GM12878 (cell line): ENCODE data around the gene PRKCE. TPM values are rescaled to one million over a fixed set of nuclear protein-coding genes. Genes with fewer than 3 reads are reported as not detected.

Experiments
- ASH2L ChIP-seq: fragments of 300-600, 200-600 bp; sonication (generic); IDR thresholded peaks from 2 replicates; pipeline ENCODE4 v1.6.1; 2017; ENCODE audit warnings: low read depth, mild to moderate bottlenecking, borderline replicate concordance
- ATF7 ChIP-seq: fragments of 450-650 bp; IDR thresholded peaks from 2 replicates; pipeline ENCODE4 v1.6.1; 2016; ENCODE audit warnings: low read depth, mild to moderate bottlenecking
- BCL11A ChIP-seq: IDR thresholded peaks from 2 replicates; pipeline ENCODE4 v1.6.1; 2011; ENCODE audit warnings: low read depth, low read length
- BHLHE40 ChIP-seq, 2 experiments: fragments of 450-650 bp in 1 of 2; IDR thresholded peaks; 2 replicates each; pipeline ENCODE4 v1.6.1; 2011 to 2017; ENCODE audit warnings: low read depth in 2 of 2, borderline replicate concordance in 1 of 2, improper control_type of control experiment in 1 of 2, low read length in 1 of 2, mild to moderate bottlenecking in 1 of 2
- BRCA1 ChIP-seq: IDR thresholded peaks from 2 replicates; pipeline ENCODE4 v1.6.1; 2011; ENCODE audit warnings: low read depth, low read length, improper control_type of control experiment
- CHD1 ChIP-seq: IDR thresholded peaks from 2 replicates; pipeline ENCODE4 v1.6.1; 2012; ENCODE audit warnings: low read depth, low read length, improper control_type of control experiment
- GATAD2B ChIP-seq: fragments of 450-650 bp; conservative IDR thresholded peaks from 2 replicates; pipeline ENCODE4 v1.6.1; 2017; ENCODE audit warnings: low read depth, mild to moderate bottlenecking, moderate library complexity
- HDAC2 ChIP-seq: fragments of 200-600 bp; sonication (generic); IDR thresholded peaks from 2 replicates; pipeline ENCODE4 v1.6.1; 2017
- HDGF ChIP-seq: fragments of 450-650 bp; IDR thresholded peaks from 2 replicates; pipeline ENCODE4 v1.6.1; 2016; ENCODE audit warnings: antibody characterized with exemption
- IKZF1 ChIP-seq: fragments of 450-650 bp; conservative IDR thresholded peaks from 2 replicates; pipeline ENCODE4 v1.6.1; 2017; ENCODE audit warnings: antibody characterized with exemption, mild to moderate bottlenecking
- JUNB ChIP-seq: IDR thresholded peaks from 2 replicates; pipeline ENCODE4 v1.6.1; 2016; ENCODE audit warnings: antibody characterized with exemption, mild to moderate bottlenecking
- MTA3 ChIP-seq: IDR thresholded peaks from 2 replicates; pipeline ENCODE4 v1.6.1; 2012; ENCODE audit warnings: low read length, inconsistent platforms, borderline replicate concordance
- POU2F2 ChIP-seq: IDR thresholded peaks from 3 replicates; pipeline ENCODE4 v1.6.1; 2011; ENCODE audit warnings: low read depth, mild to moderate bottlenecking, low read length, borderline replicate concordance
- SRF ChIP-seq, 2 experiments: IDR thresholded peaks; 2 replicates each; pipeline ENCODE4 v1.6.1; 2011; ENCODE audit warnings: low read depth in 2 of 2, low read length in 2 of 2, mild to moderate bottlenecking in 1 of 2, moderate library complexity in 1 of 2
- ZNF217 ChIP-seq: fragments of 450-650 bp; IDR thresholded peaks from 2 replicates; pipeline ENCODE4 v1.6.1; 2017; ENCODE audit warnings: antibody characterized with exemption, mild to moderate bottlenecking
- polyA plus RNA-seq, 11 experiments: library from polyadenylated mRNA; depleted of rRNA in 4 of 11; unstranded in 6 of 11; stranded (reverse) in 5 of 11; fragments of >200 nt; fragmentation: Nextera tagmentation in 4 of 11; fragmentation: Illumina TruSeq in 1 of 11; extraction: Ambion mirVana in 4 of 11; extraction: Trizol in 1 of 11; gene quantifications; 1 replicate in 1 of 11; 2 replicates in 10 of 11; pipeline versions ENCODE4 v1.2.1 to v1.2.3, GENCODE V29; 2011 to 2016; ENCODE audit warnings: inconsistent platforms in 2 of 11, missing spikeins in 2 of 11, low read depth in 1 of 11
- total RNA-seq, 4 experiments: library from RNA; depleted of rRNA in 3 of 4; stranded (reverse); fragments of >200 nt in 3 of 4; fragmentation: Illumina TruSeq in 1 of 4; extraction: Trizol in 1 of 4; gene quantifications; 2 replicates each; pipeline versions ENCODE4 v1.2.1 to v1.2.3, GENCODE V29; 2013 to 2021
- TF ChIP-seq, protein P1 (sequence below): fragments of 450-650 bp; formaldehyde crosslinking; IDR thresholded peaks from 2 replicates; pipeline ENCODE4 v1.5.0; 2022; ENCODE audit warnings: mild to moderate bottlenecking, missing genetic modification characterization
- TF ChIP-seq, protein P2 (sequence below): fragments of 450-650 bp; IDR thresholded peaks from 2 replicates; pipeline ENCODE4 v1.6.1; 2017; ENCODE audit warnings: mild to moderate bottlenecking
- TF ChIP-seq, protein P3 (sequence below): fragments of 450-650 bp; IDR thresholded peaks from 2 replicates; pipeline ENCODE4 v1.6.1; 2017; ENCODE audit warnings: low read depth, mild to moderate bottlenecking, moderate library complexity
- TF ChIP-seq, protein P4 (sequence below): IDR thresholded peaks from 2 replicates; pipeline ENCODE4 v1.6.1; 2012; ENCODE audit warnings: improper control_type of control experiment, low read depth, low read length; ENCODE audit not compliant: insufficient replicate concordance

PRKCE gene
- total and polyA plus RNA-seq, 10 of the 15 experiments (the other 5 are each of a cell fraction or from before 2014, with no cell fraction given) = 2.6 to 28.2 (median 11.3) TPM

DNA sequence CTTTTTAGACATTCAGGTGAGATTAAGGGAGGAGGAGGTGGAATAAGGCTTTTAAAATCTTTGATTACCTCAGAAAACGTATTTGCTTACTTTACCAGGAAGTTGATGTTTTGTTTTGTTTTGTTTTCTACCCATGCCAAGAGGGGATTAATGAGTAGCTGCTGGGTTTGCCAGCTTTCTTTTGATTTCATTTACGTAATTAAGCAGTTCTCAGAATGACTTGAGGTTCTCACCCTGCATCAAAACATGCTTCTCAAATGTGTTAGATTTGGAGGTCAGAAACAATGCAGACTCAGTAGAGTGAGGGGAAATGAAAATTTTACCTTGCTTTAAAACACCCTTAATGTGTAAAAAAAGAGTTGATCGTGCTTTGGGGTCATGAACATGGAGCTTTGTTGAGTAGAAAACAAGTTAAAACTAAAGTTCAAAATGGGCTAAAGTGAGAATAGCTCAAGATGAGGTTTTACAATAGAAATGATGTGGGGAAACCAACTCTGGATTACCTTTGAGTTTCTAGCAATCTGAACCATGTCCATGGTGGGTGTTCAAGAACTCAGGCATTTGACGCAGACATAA, 428.6 kb downstream of the PRKCE start (continued):
- TF ChIP-seq ASH2L (no peak), ATF7 (peak; percentile 92), IKZF1 (peak; percentile 79), BRCA1 (no peak), GATAD2B (no peak), BCL11A (peak; percentile 89), HDGF (no peak), MTA3 (no peak), JUNB (peak; percentile 85), HDAC2 (no peak), ZNF217 (peak; percentile 64), POU2F2 (peak; percentile 9; the same call in 1 of the 3 replicates), SRF (IDR thresholded peaks at IDR 0.05; ENCODE audit: low read depth in 2 of 2, low read length in 2 of 2) (no peak), BHLHE40 (IDR thresholded peaks at IDR 0.05; ENCODE audit: borderline replicate concordance in 1 of 2, low read depth in 2 of 2, low read length in 1 of 2) (peak in 1 of 2 experiments; percentile 59; a peak in 2 of 4 replicates), CHD1 (no peak)
- TF ChIP-seq, protein P1, sequence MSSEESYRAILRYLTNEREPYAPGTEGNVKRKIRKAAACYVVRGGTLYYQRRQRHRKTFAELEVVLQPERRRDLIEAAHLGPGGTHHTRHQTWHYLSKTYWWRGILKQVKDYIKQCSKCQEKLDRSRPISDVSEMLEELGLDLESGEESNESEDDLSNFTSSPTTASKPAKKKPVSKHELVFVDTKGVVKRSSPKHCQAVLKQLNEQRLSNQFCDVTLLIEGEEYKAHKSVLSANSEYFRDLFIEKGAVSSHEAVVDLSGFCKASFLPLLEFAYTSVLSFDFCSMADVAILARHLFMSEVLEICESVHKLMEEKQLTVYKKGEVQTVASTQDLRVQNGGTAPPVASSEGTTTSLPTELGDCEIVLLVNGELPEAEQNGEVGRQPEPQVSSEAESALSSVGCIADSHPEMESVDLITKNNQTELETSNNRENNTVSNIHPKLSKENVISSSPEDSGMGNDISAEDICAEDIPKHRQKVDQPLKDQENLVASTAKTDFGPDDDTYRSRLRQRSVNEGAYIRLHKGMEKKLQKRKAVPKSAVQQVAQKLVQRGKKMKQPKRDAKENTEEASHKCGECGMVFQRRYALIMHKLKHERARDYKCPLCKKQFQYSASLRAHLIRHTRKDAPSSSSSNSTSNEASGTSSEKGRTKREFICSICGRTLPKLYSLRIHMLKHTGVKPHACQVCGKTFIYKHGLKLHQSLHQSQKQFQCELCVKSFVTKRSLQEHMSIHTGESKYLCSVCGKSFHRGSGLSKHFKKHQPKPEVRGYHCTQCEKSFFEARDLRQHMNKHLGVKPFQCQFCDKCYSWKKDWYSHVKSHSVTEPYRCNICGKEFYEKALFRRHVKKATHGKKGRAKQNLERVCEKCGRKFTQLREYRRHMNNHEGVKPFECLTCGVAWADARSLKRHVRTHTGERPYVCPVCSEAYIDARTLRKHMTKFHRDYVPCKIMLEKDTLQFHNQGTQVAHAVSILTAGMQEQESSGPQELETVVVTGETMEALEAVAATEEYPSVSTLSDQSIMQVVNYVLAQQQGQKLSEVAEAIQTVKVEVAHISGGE (CRISPR knock-in tag) = no peak
- TF ChIP-seq, protein P2, sequence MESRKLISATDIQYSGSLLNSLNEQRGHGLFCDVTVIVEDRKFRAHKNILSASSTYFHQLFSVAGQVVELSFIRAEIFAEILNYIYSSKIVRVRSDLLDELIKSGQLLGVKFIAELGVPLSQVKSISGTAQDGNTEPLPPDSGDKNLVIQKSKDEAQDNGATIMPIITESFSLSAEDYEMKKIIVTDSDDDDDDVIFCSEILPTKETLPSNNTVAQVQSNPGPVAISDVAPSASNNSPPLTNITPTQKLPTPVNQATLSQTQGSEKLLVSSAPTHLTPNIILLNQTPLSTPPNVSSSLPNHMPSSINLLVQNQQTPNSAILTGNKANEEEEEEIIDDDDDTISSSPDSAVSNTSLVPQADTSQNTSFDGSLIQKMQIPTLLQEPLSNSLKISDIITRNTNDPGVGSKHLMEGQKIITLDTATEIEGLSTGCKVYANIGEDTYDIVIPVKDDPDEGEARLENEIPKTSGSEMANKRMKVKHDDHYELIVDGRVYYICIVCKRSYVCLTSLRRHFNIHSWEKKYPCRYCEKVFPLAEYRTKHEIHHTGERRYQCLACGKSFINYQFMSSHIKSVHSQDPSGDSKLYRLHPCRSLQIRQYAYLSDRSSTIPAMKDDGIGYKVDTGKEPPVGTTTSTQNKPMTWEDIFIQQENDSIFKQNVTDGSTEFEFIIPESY = no peak
- TF ChIP-seq, protein P3, sequence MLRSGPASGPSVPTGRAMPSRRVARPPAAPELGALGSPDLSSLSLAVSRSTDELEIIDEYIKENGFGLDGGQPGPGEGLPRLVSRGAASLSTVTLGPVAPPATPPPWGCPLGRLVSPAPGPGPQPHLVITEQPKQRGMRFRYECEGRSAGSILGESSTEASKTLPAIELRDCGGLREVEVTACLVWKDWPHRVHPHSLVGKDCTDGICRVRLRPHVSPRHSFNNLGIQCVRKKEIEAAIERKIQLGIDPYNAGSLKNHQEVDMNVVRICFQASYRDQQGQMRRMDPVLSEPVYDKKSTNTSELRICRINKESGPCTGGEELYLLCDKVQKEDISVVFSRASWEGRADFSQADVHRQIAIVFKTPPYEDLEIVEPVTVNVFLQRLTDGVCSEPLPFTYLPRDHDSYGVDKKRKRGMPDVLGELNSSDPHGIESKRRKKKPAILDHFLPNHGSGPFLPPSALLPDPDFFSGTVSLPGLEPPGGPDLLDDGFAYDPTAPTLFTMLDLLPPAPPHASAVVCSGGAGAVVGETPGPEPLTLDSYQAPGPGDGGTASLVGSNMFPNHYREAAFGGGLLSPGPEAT = peak; percentile 85
- TF ChIP-seq, protein P4, sequence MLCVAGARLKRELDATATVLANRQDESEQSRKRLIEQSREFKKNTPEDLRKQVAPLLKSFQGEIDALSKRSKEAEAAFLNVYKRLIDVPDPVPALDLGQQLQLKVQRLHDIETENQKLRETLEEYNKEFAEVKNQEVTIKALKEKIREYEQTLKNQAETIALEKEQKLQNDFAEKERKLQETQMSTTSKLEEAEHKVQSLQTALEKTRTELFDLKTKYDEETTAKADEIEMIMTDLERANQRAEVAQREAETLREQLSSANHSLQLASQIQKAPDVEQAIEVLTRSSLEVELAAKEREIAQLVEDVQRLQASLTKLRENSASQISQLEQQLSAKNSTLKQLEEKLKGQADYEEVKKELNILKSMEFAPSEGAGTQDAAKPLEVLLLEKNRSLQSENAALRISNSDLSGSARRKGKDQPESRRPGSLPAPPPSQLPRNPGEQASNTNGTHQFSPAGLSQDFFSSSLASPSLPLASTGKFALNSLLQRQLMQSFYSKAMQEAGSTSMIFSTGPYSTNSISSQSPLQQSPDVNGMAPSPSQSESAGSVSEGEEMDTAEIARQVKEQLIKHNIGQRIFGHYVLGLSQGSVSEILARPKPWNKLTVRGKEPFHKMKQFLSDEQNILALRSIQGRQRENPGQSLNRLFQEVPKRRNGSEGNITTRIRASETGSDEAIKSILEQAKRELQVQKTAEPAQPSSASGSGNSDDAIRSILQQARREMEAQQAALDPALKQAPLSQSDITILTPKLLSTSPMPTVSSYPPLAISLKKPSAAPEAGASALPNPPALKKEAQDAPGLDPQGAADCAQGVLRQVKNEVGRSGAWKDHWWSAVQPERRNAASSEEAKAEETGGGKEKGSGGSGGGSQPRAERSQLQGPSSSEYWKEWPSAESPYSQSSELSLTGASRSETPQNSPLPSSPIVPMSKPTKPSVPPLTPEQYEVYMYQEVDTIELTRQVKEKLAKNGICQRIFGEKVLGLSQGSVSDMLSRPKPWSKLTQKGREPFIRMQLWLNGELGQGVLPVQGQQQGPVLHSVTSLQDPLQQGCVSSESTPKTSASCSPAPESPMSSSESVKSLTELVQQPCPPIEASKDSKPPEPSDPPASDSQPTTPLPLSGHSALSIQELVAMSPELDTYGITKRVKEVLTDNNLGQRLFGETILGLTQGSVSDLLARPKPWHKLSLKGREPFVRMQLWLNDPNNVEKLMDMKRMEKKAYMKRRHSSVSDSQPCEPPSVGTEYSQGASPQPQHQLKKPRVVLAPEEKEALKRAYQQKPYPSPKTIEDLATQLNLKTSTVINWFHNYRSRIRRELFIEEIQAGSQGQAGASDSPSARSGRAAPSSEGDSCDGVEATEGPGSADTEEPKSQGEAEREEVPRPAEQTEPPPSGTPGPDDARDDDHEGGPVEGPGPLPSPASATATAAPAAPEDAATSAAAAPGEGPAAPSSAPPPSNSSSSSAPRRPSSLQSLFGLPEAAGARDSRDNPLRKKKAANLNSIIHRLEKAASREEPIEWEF = no peak
